Esophagus muscularis mucosa (tissue), 4 donors: ENCODE results near the gene FKRP. TPM values are rescaled to one million over a fixed set of nuclear protein-coding genes. Genes with fewer than 3 reads are reported as not detected.

Source experiments
- DNase-seq: peaks from one replicate; pipeline ENCODE4 v3.0.0-alpha.2; 2017; ENCODE audit errors: extremely low spot score
- H3K27ac ChIP-seq, 4 donors: fragments of 200-600 bp; sonication (generic); replicated peaks in 1 of 4; 1 replicate in 3 of 4; 2 replicates in 1 of 4; pipeline ENCODE4 v1.5.1; 2016 to 2019; ENCODE audit warnings: mild to moderate bottlenecking in 1 of 4
- H3K27me3 ChIP-seq, 4 donors: fragments of 200-600 bp; sonication (generic); one replicate each; pipeline versions ENCODE4 v1.5.1 to v1.6.0; 2016 to 2019
- H3K36me3 ChIP-seq, 4 donors: fragments of 200-600 bp; sonication (generic); one replicate each; pipeline ENCODE4 v1.5.1; 2016 to 2019
- H3K4me1 ChIP-seq, 4 donors: fragments of 200-600 bp; sonication (generic); one replicate each; pipeline ENCODE4 v1.5.1; 2016 to 2019
- H3K4me3 ChIP-seq, 4 donors: fragments of 200-600 bp; sonication (generic); 1 replicate in 2 of 4; 2 replicates in 2 of 4; pipeline ENCODE4 v1.5.1; 2016 to 2019; ENCODE audit warnings: mild to moderate bottlenecking in 4 of 4, moderate library complexity in 1 of 4
- H3K9me3 ChIP-seq, 4 donors: fragments of 200-600 bp; sonication (generic); 1 replicate in 3 of 4; 2 replicates in 1 of 4; pipeline ENCODE4 v1.5.1; 2016 to 2019
- CTCF ChIP-seq, 3 experiments: fragments of 200-600 bp in 2 of 3; fragments of 450-650 bp in 1 of 3; sonication (generic) in 2 of 3; IDR thresholded peaks; one replicate each; pipeline ENCODE4 v1.5.1; 2017 to 2019; ENCODE audit warnings: antibody characterized with exemption in 3 of 3, mild to moderate bottlenecking in 2 of 3, moderate library complexity in 1 of 3
- EP300 ChIP-seq: sonication (generic); formaldehyde crosslinking; IDR thresholded peaks from one replicate; pipeline ENCODE4 v1.6.1; 2017; ENCODE audit warnings: antibody characterized with exemption
- POLR2A ChIP-seq: fragments of 450-650 bp; IDR thresholded peaks from one replicate; pipeline ENCODE4 v1.6.1; 2017; ENCODE audit warnings: antibody characterized with exemption, moderate library complexity, mild to moderate bottlenecking, low read depth
- POLR2AphosphoS5 ChIP-seq, 2 donors: sonication (generic); formaldehyde crosslinking; IDR thresholded peaks; one replicate each; pipeline ENCODE4 v1.6.1; 2017; ENCODE audit warnings: antibody characterized with exemption in 2 of 2
- WGBS: methylation state at CpG from one replicate; pipeline ENCODE4 v1.1.5; 2018; 5-methylcytosine and 5-hydroxymethylcytosine counted together
- intact Hi-C: fragments of 100-400 bp; cut with DNase I; formaldehyde crosslinking; loops from one replicate; pipeline ENCODE4 v1.15.1; 2023
- total RNA-seq, 4 donors: library from RNA; depleted of rRNA; stranded (reverse); fragments of >200 nt; gene quantifications; one replicate each; pipeline versions ENCODE4 v1.1.0 to v1.2.1, GENCODE V29; 2016

The FKRP gene
- total RNA-seq, 4 donors from 2014 or later, result 22.4 to 30.3 (median 26.5) TPM

- H3K27ac ChIP-seq, result peak within 1 kb of the TSS; percentile 85 to 93 (median 88)
- intact Hi-C loops, result no loop called here
- peaks cover 28 to 57% (median 47%) of the 10 kb centered on the region in 4 donors for H3K4me1 ChIP-seq
- DNase-seq, result peak; percentile 97
- H3K9me3 ChIP-seq, result no peaks in the 10 kb centered on the region
- WGBS, result 0% methylated on average over 9 of the region's 52 CpGs
- TF ChIP-seq EP300 (no peak), POLR2AphosphoS5 (IDR thresholded peaks at IDR 0.05) (peak; percentile 77 to 82)
- peaks cover 16 to 30% (median 27%) of the 10 kb centered on the region in 4 donors for H3K36me3 ChIP-seq
- no peaks in the 10 kb centered on the region for H3K27me3 ChIP-seq
- H3K4me3 ChIP-seq, result peak within 1 kb of the TSS; percentile 67 to 95 (median 76)
These were observed 28.7 kb upstream of the FKRP start, which contains the start of gene PRKD2 for GRCh38 chr19:46717034-46717715. Gene PRKD2, minus strand, starts transcription at chr19:46717114. Its CDS starts 744 bp downstream, at chr19:46716370.

DNA sequence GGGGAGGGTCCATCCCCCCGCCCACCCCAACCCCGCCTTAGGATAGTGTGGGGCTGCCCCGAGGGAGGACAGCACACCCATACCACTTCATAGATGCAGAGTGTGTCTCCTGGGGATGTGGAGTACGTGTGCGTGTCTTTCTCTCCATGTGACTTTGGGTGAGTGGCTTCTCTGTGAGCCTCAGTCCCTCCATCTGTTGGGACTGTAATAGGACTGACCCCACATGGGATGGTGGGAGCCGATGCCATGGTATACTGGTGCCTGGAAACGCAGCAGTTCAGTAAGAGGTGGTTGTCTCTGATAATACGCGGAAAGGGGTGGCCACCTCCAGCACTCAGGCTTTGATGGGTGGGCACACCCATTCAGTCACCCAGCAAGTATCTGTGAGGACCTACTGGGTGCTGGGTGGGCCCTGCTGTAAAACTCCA is 28.1 kb upstream of the FKRP start:
- H3K36me3 ChIP-seq, result peaks cover 21 to 35% (median 32%) of the 10 kb centered on the region in 4 donors
- H3K9me3 ChIP-seq, result no peaks in the 10 kb centered on the region
- DNase-seq, result no peak
- H3K4me3 ChIP-seq, result peak overlapping the region; percentile 67 to 95 (median 76)
- WGBS, result 20% methylated on average over 7 of the region's 9 CpGs
- H3K27me3 ChIP-seq, result no peaks in the 10 kb centered on the region
- peaks cover 28 to 59% (median 47%) of the 10 kb centered on the region in 4 donors for H3K4me1 ChIP-seq
- TF ChIP-seq EP300, result no peak
- no peak for TF ChIP-seq CTCF (IDR thresholded peaks at IDR 0.05)
- no peak for TF ChIP-seq POLR2A
- TF ChIP-seq POLR2AphosphoS5 (IDR thresholded peaks at IDR 0.05), result no peak
- H3K27ac ChIP-seq, result peak overlapping the region; percentile 85 to 93 (median 88)
- intact Hi-C loops, result no loop called here

GRCh38 chr19:46718157-46718933 is 27.5 kb upstream of the FKRP start:
- Histone ChIP-seq H3K9me3 (no peaks in the 10 kb centered on the region), H3K36me3 (peaks cover 26 to 41% (median 38%) of the 10 kb centered on the region in 4 donors), H3K27ac (peak overlapping the region; percentile 85 to 93 (median 88)), H3K4me1 (peaks cover 28 to 60% (median 45%) of the 10 kb centered on the region in 4 donors), H3K27me3 (no peaks in the 10 kb centered on the region), H3K4me3 (peak overlapping the region in 3 of 4 donors; percentile 67 to 95 (median 84))
- TF ChIP-seq POLR2A (no peak), CTCF (IDR thresholded peaks at IDR 0.05) (no peak), POLR2AphosphoS5 (IDR thresholded peaks at IDR 0.05) (no peak), EP300 (no peak)
- intact Hi-C loops, result no loop called here
- no peak for DNase-seq
- 55% methylated on average over 9 of the region's 17 CpGs for WGBS

DNA sequence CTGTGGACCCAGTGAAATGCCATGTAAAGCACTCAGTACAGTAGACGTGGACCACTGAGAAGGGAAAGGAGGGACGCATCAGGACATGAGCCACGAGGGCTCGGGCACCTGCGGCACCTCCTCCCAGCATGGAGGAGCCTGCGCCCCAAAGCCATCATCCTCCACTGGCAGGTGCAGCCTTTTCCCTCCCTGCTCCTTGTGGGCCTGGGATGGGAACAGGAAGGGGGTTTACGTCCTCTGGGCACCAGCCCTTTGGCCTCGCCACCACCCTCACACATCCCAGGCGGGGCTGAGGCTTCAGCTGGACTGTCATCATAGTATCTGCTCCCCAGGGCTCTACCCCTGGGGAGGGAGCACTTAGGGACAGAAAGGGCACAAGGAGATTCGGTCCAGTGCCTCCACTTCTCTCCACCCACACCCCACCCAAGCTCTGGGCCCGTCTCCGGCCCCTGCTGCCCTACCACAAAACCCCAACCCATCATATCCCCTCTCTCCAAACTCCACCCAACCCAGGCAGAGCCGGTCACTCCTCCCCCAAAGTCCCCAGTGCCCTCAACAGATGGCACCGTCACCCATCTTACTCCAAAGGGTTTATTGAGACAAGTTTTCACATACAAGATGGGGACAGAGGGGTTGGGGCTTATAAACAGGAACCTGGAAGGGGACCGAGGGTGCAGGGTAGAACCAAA is 26.8 kb upstream of the FKRP start:
- Histone ChIP-seq H3K27me3 (no peaks in the 10 kb centered on the region), H3K27ac (peak overlapping the region; percentile 85 to 93 (median 88)), H3K4me3 (no peak overlapping the region), H3K36me3 (peaks cover 33 to 49% (median 45%) of the 10 kb centered on the region in 4 donors), H3K4me1 (peaks cover 28 to 53% (median 38%) of the 10 kb centered on the region in 4 donors), H3K9me3 (no peaks in the 10 kb centered on the region)
- intact Hi-C loops, result no loop called here
- no peak for TF ChIP-seq EP300
- TF ChIP-seq POLR2A, result no peak
- no peak for TF ChIP-seq CTCF (IDR thresholded peaks at IDR 0.05)
- TF ChIP-seq POLR2AphosphoS5 (IDR thresholded peaks at IDR 0.05), result no peak
- WGBS, result 85% methylated on average over 15 of the region's 15 CpGs
- no peak for DNase-seq
